GM19238 (cell line): ENCODE measurements around the gene PPP1R12C.

Experiments used
- DNase-seq: peaks from one replicate; pipeline ENCODE4 v3.0.0; 2011; ENCODE audit warnings: low spot score; ENCODE audit not compliant: insufficient read length

The PPP1R12C gene

GRCh38 chr19:55046975-55047622 is 70.3 kb downstream of the PPP1R12C start:
- no peak for DNase-seq

GRCh38 chr19:55044771-55045716 is 72.4 kb downstream of the PPP1R12C start:
- no peak for DNase-seq

GRCh38 chr19:55044286-55044685 is 73.2 kb downstream of the PPP1R12C start:
- DNase-seq = no peak

GRCh38 chr19:55042688-55043087 is 74.7 kb downstream of the PPP1R12C start:
- DNase-seq = no peak

- DNase-seq = no peak
These were observed 75.1 kb downstream of the PPP1R12C start for GRCh38 chr19:55042344-55042678.

- no peak for DNase-seq
These were observed 75.7 kb downstream of the PPP1R12C start for GRCh38 chr19:55041627-55042343.

GRCh38 chr19:55041244-55041626 is 76.2 kb downstream of the PPP1R12C start:
- no peak for DNase-seq
